Ectodermal cell (in vitro differentiated cells): ENCODE results near the gene GNAL.

Source experiments
- H3K27ac ChIP-seq: 2 replicates; pipeline ENCODE4 v1.7.0; 2013; ENCODE audit warnings: mild to moderate bottlenecking, low read depth, low read length; ENCODE audit not compliant: insufficient read depth, poor library complexity, severe bottlenecking
- H3K27me3 ChIP-seq: 2 replicates; pipeline ENCODE4 v1.7.0; 2013; ENCODE audit warnings: mild to moderate bottlenecking, low read length; ENCODE audit not compliant: insufficient read depth, control insufficient read depth, poor library complexity, severe bottlenecking
- H3K36me3 ChIP-seq: one replicate; pipeline ENCODE4 v1.7.0; 2013; ENCODE audit warnings: low read length; ENCODE audit not compliant: control insufficient read depth, insufficient read depth
- H3K4me1 ChIP-seq: one replicate; pipeline ENCODE4 v1.7.0; 2013; ENCODE audit warnings: low read length; ENCODE audit not compliant: control insufficient read depth, insufficient read depth
- H3K4me3 ChIP-seq: 2 replicates; pipeline ENCODE4 v1.7.0; 2013; ENCODE audit warnings: low read depth, low read length, control low read depth; ENCODE audit not compliant: insufficient read depth
- H3K9me3 ChIP-seq: 2 replicates; pipeline ENCODE4 v1.7.0; 2013; ENCODE audit warnings: mild to moderate bottlenecking, low read length, moderate library complexity; ENCODE audit not compliant: control insufficient read depth
- WGBS, 2 experiments: methylation state at CpG; one replicate each; pipeline ENCODE4 v1.1.7; 2013; ENCODE audit warnings: missing lambda C conversion rate in 2 of 2; 5-methylcytosine and 5-hydroxymethylcytosine counted together

GNAL gene

DNA sequence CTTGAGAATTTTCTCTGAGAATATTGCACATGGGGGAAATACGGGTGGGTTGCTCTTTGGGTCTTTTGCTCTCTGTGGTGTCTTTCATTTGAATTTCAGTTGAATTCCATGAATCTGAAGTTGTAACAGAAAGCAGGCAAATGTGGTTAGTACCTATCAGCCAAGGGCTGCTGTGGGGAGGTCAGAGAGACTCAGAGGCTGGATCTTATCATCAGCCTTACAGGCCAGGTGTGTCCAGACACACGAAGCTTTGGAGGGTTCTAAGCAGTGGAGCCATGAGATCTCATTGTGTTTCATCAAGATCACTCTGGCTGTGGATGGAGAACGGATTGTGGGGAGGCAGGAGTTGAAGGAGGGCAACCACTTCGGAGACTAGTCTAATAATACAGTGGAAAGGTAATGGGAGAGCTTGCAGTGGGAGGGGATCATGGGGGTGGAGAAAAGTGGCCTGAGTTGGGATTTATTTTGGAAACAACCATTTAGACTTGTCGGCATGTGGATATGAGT lies 68.1 kb downstream of the GNAL start:
- Histone ChIP-seq H3K9me3 (no peaks in the 10 kb centered on the region), H3K27ac (no peak overlapping the region), H3K4me3 (no peak overlapping the region), H3K36me3 (no peaks in the 10 kb centered on the region), H3K4me1 (no peaks in the 10 kb centered on the region), H3K27me3 (peaks cover 25% of the 10 kb centered on the region)
- WGBS, 2 experiments, result 94 to 97% methylated on average over 5 of the region's 5 CpGs

DNA sequence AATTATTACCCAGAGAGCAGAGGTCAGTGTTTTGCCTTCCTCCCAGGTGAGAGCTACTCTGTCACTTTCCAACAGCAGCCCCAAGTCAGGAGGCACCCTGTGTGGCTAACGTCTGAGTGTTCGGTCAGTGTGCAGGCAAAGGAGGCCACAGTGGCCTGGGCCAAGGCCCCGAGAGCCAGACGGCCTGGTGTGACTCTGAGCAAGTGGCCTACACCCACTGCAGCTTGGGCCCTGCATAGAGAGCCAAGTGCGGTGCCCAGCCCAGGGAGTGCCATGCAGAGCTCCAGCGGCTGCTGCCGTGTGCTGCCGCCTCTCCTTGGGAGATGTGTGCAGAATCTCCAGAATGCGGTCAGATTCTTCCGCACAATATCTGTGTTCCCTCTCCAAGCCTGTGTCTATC lies 70.4 kb downstream of the GNAL start:
- Histone ChIP-seq H3K27me3 (peaks cover 2% of the 10 kb centered on the region), H3K36me3 (no peaks in the 10 kb centered on the region), H3K27ac (no peak overlapping the region), H3K9me3 (no peaks in the 10 kb centered on the region), H3K4me3 (no peak overlapping the region), H3K4me1 (no peaks in the 10 kb centered on the region)
- WGBS, 2 experiments, result 93 to 95% methylated on average over 10 of the region's 10 CpGs

DNA sequence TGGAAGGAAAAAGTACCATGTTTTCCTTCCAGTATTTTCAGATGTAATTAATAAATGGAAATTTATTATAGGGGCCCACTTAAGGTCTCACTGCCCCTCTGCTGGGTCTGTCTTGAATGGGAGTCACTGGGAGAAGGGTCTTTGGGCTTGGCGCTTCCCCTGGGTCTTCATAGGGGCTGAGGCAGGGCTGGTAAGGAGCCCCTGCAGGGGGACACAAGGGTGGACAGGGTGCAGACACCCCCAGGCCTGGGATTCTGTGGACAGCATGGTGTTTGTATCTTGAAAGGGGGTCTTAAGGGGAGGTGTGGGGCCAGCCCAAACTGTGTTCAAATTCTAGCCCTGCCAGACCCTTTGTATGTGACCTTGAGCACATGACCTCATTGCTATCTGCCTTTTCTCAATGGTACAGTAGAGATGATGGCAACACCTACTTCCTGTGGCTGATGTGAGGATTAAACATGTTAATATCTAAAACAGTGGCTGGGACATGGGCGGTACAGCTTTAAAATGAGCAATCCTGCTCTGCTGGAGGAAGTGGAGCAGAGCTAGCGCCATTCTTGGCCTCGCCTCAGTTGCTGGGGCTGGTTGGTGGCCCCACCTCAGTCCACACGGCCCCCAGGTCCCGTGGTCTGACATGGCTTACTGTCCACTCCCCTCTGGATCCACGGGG lies 71.6 kb downstream of the GNAL start:
- H3K27ac ChIP-seq, result no peak overlapping the region
- H3K27me3 ChIP-seq, result no peaks in the 10 kb centered on the region
- H3K4me1 ChIP-seq, result no peaks in the 10 kb centered on the region
- no peak overlapping the region for H3K4me3 ChIP-seq
- WGBS, 2 experiments, result 93% methylated on average over 7 of the region's 7 CpGs
- H3K36me3 ChIP-seq, result no peaks in the 10 kb centered on the region
- H3K9me3 ChIP-seq, result no peaks in the 10 kb centered on the region

DNA sequence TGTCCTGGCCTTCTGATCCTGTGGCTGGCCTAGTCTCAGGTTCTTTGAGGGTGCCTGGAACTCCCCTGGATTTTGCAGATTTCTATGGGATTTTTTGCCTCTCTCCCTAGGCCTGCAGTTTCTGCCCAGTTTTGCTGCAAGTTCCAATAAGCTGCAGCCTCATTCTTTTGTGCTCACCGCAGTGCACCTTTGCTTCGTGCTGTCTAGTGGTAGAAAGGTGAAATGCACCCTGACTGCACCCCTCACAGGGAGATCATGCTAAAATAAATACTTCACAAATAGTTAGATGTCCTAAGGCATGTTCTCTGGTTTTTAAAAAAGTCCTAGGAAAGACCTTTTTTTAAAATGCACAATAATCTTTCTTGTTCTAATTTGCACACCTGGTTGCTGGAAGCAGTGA lies 72.5 kb downstream of the GNAL start:
- no peaks in the 10 kb centered on the region for H3K36me3 ChIP-seq
- H3K27me3 ChIP-seq, result no peaks in the 10 kb centered on the region
- no peaks in the 10 kb centered on the region for H3K4me1 ChIP-seq
- H3K27ac ChIP-seq, result no peak overlapping the region
- no peak overlapping the region for H3K4me3 ChIP-seq
- whole genome bisulfite sequencing, 2 experiments, result 43 to 59% methylated on average over 2 of the region's 2 CpGs
- H3K9me3 ChIP-seq, result no peaks in the 10 kb centered on the region

DNA sequence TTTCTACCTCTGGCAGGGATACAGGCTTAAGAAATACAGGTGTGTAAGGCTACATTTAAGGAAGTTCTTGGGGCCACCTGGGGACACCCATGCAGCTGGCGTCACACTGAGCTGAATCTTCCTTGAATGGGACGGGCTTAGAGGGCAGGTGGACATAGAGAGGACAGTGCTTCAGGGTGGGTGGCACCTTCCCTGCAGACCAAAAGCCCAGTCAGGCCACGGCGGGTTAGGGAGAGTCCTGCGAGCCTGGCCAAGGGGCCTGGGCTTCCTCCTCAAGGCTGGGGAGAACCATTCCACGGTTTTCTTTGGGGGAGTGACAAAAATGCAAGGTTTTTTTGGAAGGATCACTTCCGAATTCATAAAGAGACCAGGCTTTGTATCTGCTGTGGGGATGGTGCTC lies 73.4 kb downstream of the GNAL start:
- H3K36me3 ChIP-seq, result no peaks in the 10 kb centered on the region
- no peaks in the 10 kb centered on the region for H3K4me1 ChIP-seq
- H3K4me3 ChIP-seq, result no peak overlapping the region
- H3K27me3 ChIP-seq, result no peaks in the 10 kb centered on the region
- no peak overlapping the region for H3K27ac ChIP-seq
- 92% methylated on average over 7 of the region's 7 CpGs for WGBS, 2 experiments
- no peaks in the 10 kb centered on the region for H3K9me3 ChIP-seq

DNA sequence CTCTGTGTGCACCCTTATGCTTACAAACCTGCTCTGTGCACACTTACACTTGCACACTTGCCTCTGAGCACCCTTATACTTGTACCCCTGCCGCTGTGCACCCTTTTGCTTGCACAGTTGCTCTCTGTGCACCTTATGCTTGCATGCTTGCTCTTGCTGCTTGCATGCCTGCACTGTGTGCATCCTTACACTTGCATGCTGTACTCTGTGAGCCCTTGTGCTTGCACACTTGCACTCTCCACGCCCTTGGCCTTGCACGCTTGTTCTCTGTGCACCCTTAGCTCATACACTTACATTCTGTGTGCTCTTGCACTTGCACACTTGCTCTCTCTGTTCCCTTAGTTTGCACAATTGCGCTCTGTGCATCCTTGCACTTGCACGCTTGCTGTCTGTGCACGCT lies 78.3 kb downstream of the GNAL start:
- Histone ChIP-seq H3K27me3 (no peaks in the 10 kb centered on the region), H3K4me1 (no peaks in the 10 kb centered on the region), H3K27ac (no peak overlapping the region), H3K9me3 (no peaks in the 10 kb centered on the region), H3K36me3 (no peaks in the 10 kb centered on the region), H3K4me3 (no peak overlapping the region)
- WGBS, 2 experiments, result 90 to 95% methylated on average over 6 of the region's 6 CpGs

DNA sequence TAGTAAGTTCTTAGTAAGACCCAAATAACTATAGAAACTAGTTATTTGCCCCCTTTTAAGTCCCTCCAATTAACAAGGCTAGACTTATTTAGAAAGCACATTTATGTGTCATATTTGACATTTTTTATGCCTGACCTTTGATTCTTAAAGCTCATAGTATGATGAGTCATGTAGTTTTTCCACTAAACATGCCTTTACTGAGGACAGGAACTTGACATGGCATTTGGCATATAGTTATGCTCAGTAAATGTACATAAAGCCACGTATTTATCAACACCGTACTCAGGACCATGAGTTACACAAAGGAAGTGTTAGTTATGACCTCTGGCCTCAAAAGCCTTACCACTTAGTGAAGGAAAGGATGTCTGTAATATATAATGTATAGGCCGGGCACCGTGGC lies 78.9 kb downstream of the GNAL start:
- Histone ChIP-seq H3K27ac (no peak overlapping the region), H3K9me3 (no peaks in the 10 kb centered on the region), H3K36me3 (no peaks in the 10 kb centered on the region), H3K4me1 (no peaks in the 10 kb centered on the region), H3K27me3 (no peaks in the 10 kb centered on the region), H3K4me3 (no peak overlapping the region)
- WGBS, 2 experiments, result 96 to 98% methylated on average over 4 of the region's 4 CpGs

DNA sequence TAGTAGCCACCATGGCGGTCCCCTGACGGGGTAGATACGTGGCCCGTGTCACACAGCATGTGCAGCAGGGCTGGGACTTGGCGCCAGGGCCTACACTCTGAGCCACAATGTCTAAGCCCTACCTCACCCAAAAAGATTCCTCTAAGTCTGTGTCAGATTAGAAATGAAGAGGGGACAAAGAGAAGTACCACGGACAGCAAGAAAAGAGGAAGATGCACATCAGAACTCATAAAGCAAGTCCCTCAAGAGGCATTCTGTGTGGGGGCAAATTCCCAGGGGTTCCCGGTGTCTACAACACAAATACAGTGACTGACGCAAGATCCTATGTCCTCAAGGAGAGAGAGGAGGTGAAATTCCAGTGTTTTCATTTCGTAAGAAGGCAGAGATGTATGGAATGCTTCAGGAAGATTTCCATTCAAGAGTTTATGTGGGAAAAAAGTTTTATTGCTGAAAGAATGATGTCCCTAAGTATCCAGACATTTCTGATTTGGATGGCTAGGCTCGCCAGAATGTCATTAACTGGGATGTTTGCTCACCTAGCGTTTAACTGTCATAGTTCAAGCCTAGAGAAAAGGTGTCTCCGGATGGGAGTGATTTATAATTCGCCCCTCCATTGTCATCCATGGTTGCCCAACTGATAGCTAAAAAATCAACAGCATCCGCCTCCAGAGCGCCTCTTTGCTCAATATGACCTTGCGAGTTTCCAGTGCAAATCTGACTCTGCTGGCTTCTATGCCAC lies 86.5 kb downstream of the GNAL start:
- H3K4me1 ChIP-seq, result no peaks in the 10 kb centered on the region
- no peaks in the 10 kb centered on the region for H3K27me3 ChIP-seq
- 95% methylated on average over 16 of the region's 16 CpGs for WGBS, 2 experiments
- no peaks in the 10 kb centered on the region for H3K9me3 ChIP-seq
- no peak overlapping the region for H3K4me3 ChIP-seq
- no peaks in the 10 kb centered on the region for H3K36me3 ChIP-seq
- H3K27ac ChIP-seq, result no peak overlapping the region

DNA sequence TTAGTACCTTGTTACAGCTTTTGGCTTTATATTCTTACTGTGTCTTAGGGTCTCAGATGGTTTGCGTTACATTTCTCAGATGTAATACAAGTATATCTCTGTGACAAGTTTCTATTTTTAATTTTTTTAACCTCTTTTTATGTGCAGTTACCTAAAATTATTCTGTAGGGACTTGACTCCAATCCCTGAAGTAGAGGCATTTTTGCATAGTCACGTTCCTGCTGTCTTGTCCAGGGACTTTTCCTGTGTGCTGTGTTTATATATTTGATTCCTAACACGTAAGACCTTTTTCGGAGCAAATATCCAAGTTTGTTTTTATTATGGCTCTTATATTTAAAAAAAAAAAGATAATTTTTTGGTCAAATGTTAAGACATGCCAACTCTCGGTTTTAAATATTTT lies 91.0 kb downstream of the GNAL start:
- no peaks in the 10 kb centered on the region for H3K27me3 ChIP-seq
- 95 to 98% methylated on average over 4 to 5 of the region's 5 CpGs for WGBS, 2 experiments
- no peak overlapping the region for H3K4me3 ChIP-seq
- H3K27ac ChIP-seq, result no peak overlapping the region
- H3K9me3 ChIP-seq, result no peaks in the 10 kb centered on the region
- no peaks in the 10 kb centered on the region for H3K36me3 ChIP-seq
- H3K4me1 ChIP-seq, result peaks cover 7% of the 10 kb centered on the region

DNA sequence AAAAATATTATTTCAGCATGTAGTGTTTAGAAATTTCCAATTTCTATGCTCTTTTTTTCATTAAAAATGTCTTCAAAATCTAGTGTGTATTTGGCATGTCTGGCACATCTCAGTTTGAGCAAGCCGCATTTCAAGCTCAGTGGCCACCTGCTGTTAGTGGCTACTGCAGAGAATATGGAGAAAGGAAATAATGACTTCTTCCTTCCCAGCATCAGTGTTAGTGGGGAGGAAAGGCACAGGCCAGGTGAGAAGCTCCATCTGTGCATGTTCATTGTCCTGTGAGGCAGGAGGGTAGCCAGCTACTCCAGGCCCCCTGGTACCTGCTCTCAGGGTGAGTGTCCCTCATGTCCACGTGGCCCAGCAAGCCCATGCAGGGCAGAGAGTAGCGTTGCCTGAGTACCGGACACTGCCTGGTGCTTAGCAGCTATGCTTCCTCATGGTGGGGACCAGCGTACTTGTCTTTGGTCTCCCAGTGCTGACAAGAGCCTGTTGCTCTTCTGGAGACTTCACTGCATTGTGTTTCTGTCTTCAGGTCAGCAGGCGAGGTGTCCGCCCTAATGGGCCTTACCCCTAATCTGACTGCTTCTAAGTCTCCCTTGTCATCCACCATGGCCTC lies 94.8 kb downstream of the GNAL start:
- H3K4me3 ChIP-seq, result no peak overlapping the region
- H3K27me3 ChIP-seq, result no peaks in the 10 kb centered on the region
- 85 to 88% methylated on average over 7 of the region's 7 CpGs for WGBS, 2 experiments
- H3K9me3 ChIP-seq, result no peaks in the 10 kb centered on the region
- peaks cover 24% of the 10 kb centered on the region for H3K4me1 ChIP-seq
- H3K27ac ChIP-seq, result no peak overlapping the region
- H3K36me3 ChIP-seq, result no peaks in the 10 kb centered on the region
